Measurements from ENCODE around the gene CYP4F3. TPM values are rescaled to one million over a fixed set of nuclear protein-coding genes. Genes with fewer than 3 reads are reported as not detected.
A peak's percentile ranks its signal among the peaks of the same experiment; 100 is the strongest.

The CYP4F3 gene
- total and polyA plus RNA-seq, 2 of the 13 experiments (the other 11 are each of a cell fraction or from before 2014, with no cell fraction given) = 17.8 to 22.8 TPM

DNA sequence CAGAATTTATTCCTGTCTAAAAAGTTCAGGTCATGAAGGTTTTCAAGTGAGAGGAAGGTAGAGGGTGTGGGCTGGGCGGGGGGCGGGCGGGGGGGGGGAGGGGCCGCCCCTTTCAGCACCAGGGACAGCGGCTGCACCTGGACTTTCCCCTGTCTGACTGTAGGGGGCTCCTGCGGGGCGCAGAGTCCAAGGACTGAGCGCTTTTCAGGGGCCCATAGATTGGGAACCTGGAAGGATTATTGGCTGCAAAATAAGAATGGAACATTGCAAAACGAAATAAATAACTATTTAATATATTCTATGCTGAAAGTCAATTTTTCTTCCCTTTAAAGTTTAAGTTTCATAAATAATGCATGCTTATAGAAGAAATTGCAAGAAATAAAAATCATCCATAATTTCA is 8.9 kb upstream of the CYP4F3 start (continued):
- TF ChIP-seq, protein P1, sequence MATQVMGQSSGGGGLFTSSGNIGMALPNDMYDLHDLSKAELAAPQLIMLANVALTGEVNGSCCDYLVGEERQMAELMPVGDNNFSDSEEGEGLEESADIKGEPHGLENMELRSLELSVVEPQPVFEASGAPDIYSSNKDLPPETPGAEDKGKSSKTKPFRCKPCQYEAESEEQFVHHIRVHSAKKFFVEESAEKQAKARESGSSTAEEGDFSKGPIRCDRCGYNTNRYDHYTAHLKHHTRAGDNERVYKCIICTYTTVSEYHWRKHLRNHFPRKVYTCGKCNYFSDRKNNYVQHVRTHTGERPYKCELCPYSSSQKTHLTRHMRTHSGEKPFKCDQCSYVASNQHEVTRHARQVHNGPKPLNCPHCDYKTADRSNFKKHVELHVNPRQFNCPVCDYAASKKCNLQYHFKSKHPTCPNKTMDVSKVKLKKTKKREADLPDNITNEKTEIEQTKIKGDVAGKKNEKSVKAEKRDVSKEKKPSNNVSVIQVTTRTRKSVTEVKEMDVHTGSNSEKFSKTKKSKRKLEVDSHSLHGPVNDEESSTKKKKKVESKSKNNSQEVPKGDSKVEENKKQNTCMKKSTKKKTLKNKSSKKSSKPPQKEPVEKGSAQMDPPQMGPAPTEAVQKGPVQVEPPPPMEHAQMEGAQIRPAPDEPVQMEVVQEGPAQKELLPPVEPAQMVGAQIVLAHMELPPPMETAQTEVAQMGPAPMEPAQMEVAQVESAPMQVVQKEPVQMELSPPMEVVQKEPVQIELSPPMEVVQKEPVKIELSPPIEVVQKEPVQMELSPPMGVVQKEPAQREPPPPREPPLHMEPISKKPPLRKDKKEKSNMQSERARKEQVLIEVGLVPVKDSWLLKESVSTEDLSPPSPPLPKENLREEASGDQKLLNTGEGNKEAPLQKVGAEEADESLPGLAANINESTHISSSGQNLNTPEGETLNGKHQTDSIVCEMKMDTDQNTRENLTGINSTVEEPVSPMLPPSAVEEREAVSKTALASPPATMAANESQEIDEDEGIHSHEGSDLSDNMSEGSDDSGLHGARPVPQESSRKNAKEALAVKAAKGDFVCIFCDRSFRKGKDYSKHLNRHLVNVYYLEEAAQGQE (IDR thresholded peaks at IDR 0.05; ENCODE audit: borderline replicate concordance in 1 of 2, low read depth in 1 of 2, low read length in 2 of 2) = peak; percentile 61 to 94
- 0 out of 2 replicates have a peak, but pooled peaks have one; percentile 73 for TF ChIP-seq ZNF766 (CRISPR knock-in tag; IDR thresholded peaks at IDR 0.05; ENCODE audit: borderline replicate concordance)
- no peak for TF ChIP-seq TIGD3 (CRISPR knock-in tag; IDR thresholded peaks at IDR 0.05; ENCODE audit: borderline replicate concordance)
- no peak for TF ChIP-seq NFIC (IDR thresholded peaks at IDR 0.05; ENCODE audit: low read length)
- TF ChIP-seq SRF (IDR thresholded peaks at IDR 0.05; ENCODE audit: low read depth, low read length) = no peak
- peak; percentile 97 for TF ChIP-seq HOXA5 (CRISPR knock-in tag; IDR thresholded peaks at IDR 0.05)
- TF ChIP-seq, protein P2, sequence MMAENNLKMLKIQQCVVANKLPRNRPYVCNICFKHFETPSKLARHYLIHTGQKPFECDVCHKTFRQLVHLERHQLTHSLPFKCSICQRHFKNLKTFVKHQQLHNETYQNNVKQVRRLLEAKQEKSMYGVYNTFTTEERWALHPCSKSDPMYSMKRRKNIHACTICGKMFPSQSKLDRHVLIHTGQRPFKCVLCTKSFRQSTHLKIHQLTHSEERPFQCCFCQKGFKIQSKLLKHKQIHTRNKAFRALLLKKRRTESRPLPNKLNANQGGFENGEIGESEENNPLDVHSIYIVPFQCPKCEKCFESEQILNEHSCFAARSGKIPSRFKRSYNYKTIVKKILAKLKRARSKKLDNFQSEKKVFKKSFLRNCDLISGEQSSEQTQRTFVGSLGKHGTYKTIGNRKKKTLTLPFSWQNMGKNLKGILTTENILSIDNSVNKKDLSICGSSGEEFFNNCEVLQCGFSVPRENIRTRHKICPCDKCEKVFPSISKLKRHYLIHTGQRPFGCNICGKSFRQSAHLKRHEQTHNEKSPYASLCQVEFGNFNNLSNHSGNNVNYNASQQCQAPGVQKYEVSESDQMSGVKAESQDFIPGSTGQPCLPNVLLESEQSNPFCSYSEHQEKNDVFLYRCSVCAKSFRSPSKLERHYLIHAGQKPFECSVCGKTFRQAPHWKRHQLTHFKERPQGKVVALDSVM (CRISPR knock-in tag; IDR thresholded peaks at IDR 0.05) = no peak
- TF ChIP-seq, protein P3, sequence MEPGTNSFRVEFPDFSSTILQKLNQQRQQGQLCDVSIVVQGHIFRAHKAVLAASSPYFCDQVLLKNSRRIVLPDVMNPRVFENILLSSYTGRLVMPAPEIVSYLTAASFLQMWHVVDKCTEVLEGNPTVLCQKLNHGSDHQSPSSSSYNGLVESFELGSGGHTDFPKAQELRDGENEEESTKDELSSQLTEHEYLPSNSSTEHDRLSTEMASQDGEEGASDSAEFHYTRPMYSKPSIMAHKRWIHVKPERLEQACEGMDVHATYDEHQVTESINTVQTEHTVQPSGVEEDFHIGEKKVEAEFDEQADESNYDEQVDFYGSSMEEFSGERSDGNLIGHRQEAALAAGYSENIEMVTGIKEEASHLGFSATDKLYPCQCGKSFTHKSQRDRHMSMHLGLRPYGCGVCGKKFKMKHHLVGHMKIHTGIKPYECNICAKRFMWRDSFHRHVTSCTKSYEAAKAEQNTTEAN (CRISPR knock-in tag; conservative IDR thresholded peaks at IDR 0.05) = peak; percentile 81; the same call in 1 of the 2 replicates
- TF ChIP-seq NFATC3 (CRISPR knock-in tag; IDR thresholded peaks at IDR 0.05) = no peak
- TF ChIP-seq ZNF850 (CRISPR knock-in tag; conservative IDR thresholded peaks at IDR 0.05) = no peak
- TF ChIP-seq ZFYVE20 (CRISPR knock-in tag; IDR thresholded peaks at IDR 0.05; ENCODE audit: borderline replicate concordance, low read depth) = no peak
- TF ChIP-seq, protein P4, sequence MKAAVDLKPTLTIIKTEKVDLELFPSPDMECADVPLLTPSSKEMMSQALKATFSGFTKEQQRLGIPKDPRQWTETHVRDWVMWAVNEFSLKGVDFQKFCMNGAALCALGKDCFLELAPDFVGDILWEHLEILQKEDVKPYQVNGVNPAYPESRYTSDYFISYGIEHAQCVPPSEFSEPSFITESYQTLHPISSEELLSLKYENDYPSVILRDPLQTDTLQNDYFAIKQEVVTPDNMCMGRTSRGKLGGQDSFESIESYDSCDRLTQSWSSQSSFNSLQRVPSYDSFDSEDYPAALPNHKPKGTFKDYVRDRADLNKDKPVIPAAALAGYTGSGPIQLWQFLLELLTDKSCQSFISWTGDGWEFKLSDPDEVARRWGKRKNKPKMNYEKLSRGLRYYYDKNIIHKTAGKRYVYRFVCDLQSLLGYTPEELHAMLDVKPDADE (CRISPR knock-in tag; IDR thresholded peaks at IDR 0.05) = no peak
- no peak for TF ChIP-seq JDP2 (CRISPR knock-in tag; IDR thresholded peaks at IDR 0.05; ENCODE audit: borderline replicate concordance)
- no peak for TF ChIP-seq DZIP1 (CRISPR knock-in tag; IDR thresholded peaks at IDR 0.05)

All from HepG2 (cell line).